ENCODE measurements around the gene PLAU. TPM values are rescaled to one million over a fixed set of nuclear protein-coding genes. Genes with fewer than 3 reads are reported as not detected.

The PLAU gene
- total RNA-seq: 3.8 TPM
- 20.3 TPM for polyA plus RNA-seq
- long read RNA-seq, donor 1: 0 reads
- long read RNA-seq, donor 2: 0 reads
- long read RNA-seq, donor 3, partial matches to known transcripts: 0 of 1 reads
- long read RNA-seq, donor 3, other reads (novel, unspliced or antisense): 0 of 1 reads
- long read RNA-seq, donor 4, partial matches to known transcripts: 0 of 1 reads
- long read RNA-seq, donor 4, other reads (novel, unspliced or antisense): 0 of 1 reads
- long read RNA-seq, donor 5, partial matches to known transcripts: 0 of 4 reads
- long read RNA-seq, donor 5, other reads (novel, unspliced or antisense): 0 of 4 reads
- long read RNA-seq, donor 6: 0 reads
- long read RNA-seq, donor 7, partial matches to known transcripts: 0 of 1 reads
- long read RNA-seq, donor 7, other reads (novel, unspliced or antisense): 0 of 1 reads
- long read RNA-seq, donor 8, partial matches to known transcripts: 0 of 1 reads
- long read RNA-seq, donor 8, other reads (novel, unspliced or antisense): 0 of 1 reads
- long read RNA-seq, donor 9, partial matches to known transcripts: 0 of 2 reads
- long read RNA-seq, donor 9, other reads (novel, unspliced or antisense): 0 of 2 reads
- long read RNA-seq, donor 10, partial matches to known transcripts: 0 of 2 reads
- long read RNA-seq, donor 10, other reads (novel, unspliced or antisense): 0 of 2 reads

- no peaks in the 10 kb centered on the region for H3K36me3 ChIP-seq (ENCODE audit: control insufficient read depth in 2 of 2, insufficient read depth in 2 of 2, low read length in 1 of 2)
- H3K4me3 ChIP-seq (ENCODE audit: low read length in 2 of 2): peak within 1 kb of the TSS; percentile 21 to 44
- peak within 1 kb of the TSS in 1 of 2 donors; percentile 3 for H3K27ac ChIP-seq (ENCODE audit: low read depth in 1 of 2, low read length in 1 of 2)
- peak in 3 of 9 donors; percentile 31 to 59 (median 43) for DNase-seq (ENCODE audit: low read depth in 6 of 9, low spot score in 9 of 9)
- WGBS: 1% methylated on average over 74 of the region's 74 CpGs
- peaks cover 12 to 42% of the 10 kb centered on the region in 2 donors for H3K4me1 ChIP-seq (ENCODE audit: control insufficient read depth in 2 of 2, insufficient read depth in 2 of 2, low read length in 2 of 2)
- H3K9me3 ChIP-seq (ENCODE audit: control insufficient read depth in 2 of 2, insufficient read depth in 1 of 2, low read length in 1 of 2): peaks cover 0 to 4% of the 10 kb centered on the region in 2 donors
- peaks cover 24 to 87% of the 10 kb centered on the region in 2 donors for H3K27me3 ChIP-seq (ENCODE audit: control insufficient read depth in 2 of 2, insufficient read depth in 1 of 2, low read length in 1 of 2)
Measured at GRCh38 chr10:73910764-73911552, at the start of gene PLAU. PLAU (plus strand) TSS chr10:73911132; CDS start chr10:73911556, 424 bp downstream.

GRCh38 chr10:73862011-73862410 is 48.9 kb upstream of the PLAU start:
- Histone ChIP-seq H3K4me3 (ENCODE audit: low read length in 2 of 2) (no peak overlapping the region), H3K9me3 (ENCODE audit: control insufficient read depth in 2 of 2, insufficient read depth in 1 of 2, low read length in 1 of 2) (peaks cover 0 to 4% of the 10 kb centered on the region in 2 donors), H3K27ac (ENCODE audit: low read depth in 1 of 2, low read length in 1 of 2) (no peak overlapping the region), H3K4me1 (ENCODE audit: control insufficient read depth in 2 of 2, insufficient read depth in 2 of 2, low read length in 2 of 2) (peaks cover 12 to 39% of the 10 kb centered on the region in 2 donors), H3K36me3 (ENCODE audit: control insufficient read depth in 2 of 2, insufficient read depth in 2 of 2, low read length in 1 of 2) (peaks cover 39 to 46% of the 10 kb centered on the region in 2 donors), H3K27me3 (ENCODE audit: control insufficient read depth in 2 of 2, insufficient read depth in 1 of 2, low read length in 1 of 2) (no peaks in the 10 kb centered on the region)
- DNase-seq (ENCODE audit: low read depth in 6 of 9, low spot score in 9 of 9): no peak
- 92% methylated on average over 8 of the region's 8 CpGs for WGBS

GRCh38 chr10:73863039-73863817 is 47.7 kb upstream of the PLAU start:
- 89% methylated on average over 5 of the region's 5 CpGs for WGBS
- no peak for DNase-seq (ENCODE audit: low read depth in 6 of 9, low spot score in 9 of 9)
- no peak overlapping the region for H3K27ac ChIP-seq (ENCODE audit: low read depth in 1 of 2, low read length in 1 of 2)
- no peaks in the 10 kb centered on the region for H3K27me3 ChIP-seq (ENCODE audit: control insufficient read depth in 2 of 2, insufficient read depth in 1 of 2, low read length in 1 of 2)
- H3K4me3 ChIP-seq (ENCODE audit: low read length in 2 of 2): no peak overlapping the region
- peaks cover 12 to 38% of the 10 kb centered on the region in 2 donors for H3K4me1 ChIP-seq (ENCODE audit: control insufficient read depth in 2 of 2, insufficient read depth in 2 of 2, low read length in 2 of 2)
- H3K9me3 ChIP-seq (ENCODE audit: control insufficient read depth in 2 of 2, insufficient read depth in 1 of 2, low read length in 1 of 2): peaks cover 0 to 4% of the 10 kb centered on the region in 2 donors
- peaks cover 33 to 47% of the 10 kb centered on the region in 2 donors for H3K36me3 ChIP-seq (ENCODE audit: control insufficient read depth in 2 of 2, insufficient read depth in 2 of 2, low read length in 1 of 2)

GRCh38 chr10:73864229-73864628 is 46.7 kb upstream of the PLAU start:
- H3K9me3 ChIP-seq (ENCODE audit: control insufficient read depth in 2 of 2, insufficient read depth in 1 of 2, low read length in 1 of 2): peaks cover 0 to 4% of the 10 kb centered on the region in 2 donors
- no peak for DNase-seq (ENCODE audit: low read depth in 6 of 9, low spot score in 9 of 9)
- peaks cover 30 to 40% of the 10 kb centered on the region in 2 donors for H3K36me3 ChIP-seq (ENCODE audit: control insufficient read depth in 2 of 2, insufficient read depth in 2 of 2, low read length in 1 of 2)
- no peaks in the 10 kb centered on the region for H3K27me3 ChIP-seq (ENCODE audit: control insufficient read depth in 2 of 2, insufficient read depth in 1 of 2, low read length in 1 of 2)
- 99% methylated on average over 4 of the region's 4 CpGs for WGBS
- no peak overlapping the region for H3K4me3 ChIP-seq (ENCODE audit: low read length in 2 of 2)
- H3K4me1 ChIP-seq (ENCODE audit: control insufficient read depth in 2 of 2, insufficient read depth in 2 of 2, low read length in 2 of 2): peaks cover 12 to 35% of the 10 kb centered on the region in 2 donors
- no peak overlapping the region for H3K27ac ChIP-seq (ENCODE audit: low read depth in 1 of 2, low read length in 1 of 2)

- Histone ChIP-seq H3K27ac (ENCODE audit: low read depth in 1 of 2, low read length in 1 of 2) (peak overlapping the region; percentile 86 to 90), H3K4me1 (ENCODE audit: control insufficient read depth in 2 of 2, insufficient read depth in 2 of 2, low read length in 2 of 2) (peaks cover 12 to 27% of the 10 kb centered on the region in 2 donors), H3K36me3 (ENCODE audit: control insufficient read depth in 2 of 2, insufficient read depth in 2 of 2, low read length in 1 of 2) (peaks cover 22 to 38% of the 10 kb centered on the region in 2 donors), H3K9me3 (ENCODE audit: control insufficient read depth in 2 of 2, insufficient read depth in 1 of 2, low read length in 1 of 2) (peaks cover 0 to 4% of the 10 kb centered on the region in 2 donors), H3K4me3 (ENCODE audit: low read length in 2 of 2) (peak overlapping the region; percentile 22 to 23), H3K27me3 (ENCODE audit: control insufficient read depth in 2 of 2, insufficient read depth in 1 of 2, low read length in 1 of 2) (no peaks in the 10 kb centered on the region)
- DNase-seq (ENCODE audit: low read depth in 6 of 9, low spot score in 9 of 9): no peak
- 57% methylated on average over 8 of the region's 8 CpGs for WGBS
Measured at GRCh38 chr10:73865107-73865458, 45.8 kb upstream of the PLAU start.

DNA sequence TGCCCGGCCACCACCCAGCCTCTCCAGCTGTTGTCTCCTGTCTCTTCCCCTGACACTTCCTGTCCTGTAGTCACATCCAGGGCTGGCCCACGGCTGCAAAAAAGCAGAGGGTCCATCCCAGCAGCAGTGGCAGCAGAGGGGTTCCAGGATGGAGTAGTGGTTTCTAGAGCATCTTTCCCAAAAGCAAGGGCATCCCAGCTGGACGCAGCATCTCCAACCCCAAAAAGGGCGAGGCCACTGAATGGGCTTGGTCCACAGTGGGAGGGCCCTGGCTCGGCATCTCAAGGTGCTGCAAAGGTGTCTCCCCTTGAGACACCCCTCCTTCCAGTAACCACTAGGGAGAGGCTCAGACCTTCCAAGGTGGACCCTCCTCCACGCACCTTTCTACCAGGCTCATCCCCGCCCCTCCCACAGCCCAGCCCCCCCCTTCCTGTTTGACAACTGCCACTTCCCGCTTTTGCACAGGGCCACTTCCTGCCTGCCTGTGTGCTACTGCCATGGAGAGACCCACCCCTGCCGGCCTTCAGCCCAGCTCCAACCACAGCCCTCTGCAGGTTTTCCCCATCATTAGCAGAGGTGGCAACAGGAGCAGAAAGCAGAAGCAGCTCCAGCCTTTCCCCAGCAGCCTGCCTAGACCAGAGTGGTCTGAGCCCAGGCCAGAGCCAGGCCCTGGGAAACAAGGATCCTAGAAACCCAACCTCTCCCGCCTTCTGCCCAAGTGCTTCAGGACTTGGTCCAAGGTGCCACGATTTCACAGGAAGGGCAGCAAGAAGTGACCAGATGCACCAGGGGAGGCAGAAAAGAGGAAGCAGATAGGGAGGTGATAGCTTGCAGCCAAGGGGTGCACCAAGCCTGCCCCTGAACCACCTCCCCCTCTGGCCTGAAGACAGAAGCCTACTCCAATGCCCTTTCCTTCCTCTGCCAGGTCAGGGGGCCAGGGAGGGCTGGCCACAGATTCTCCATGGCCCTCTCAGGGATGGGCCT is 45.2 kb upstream of the PLAU start:
- Histone ChIP-seq H3K36me3 (ENCODE audit: control insufficient read depth in 2 of 2, insufficient read depth in 2 of 2, low read length in 1 of 2) (peaks cover 23 to 38% of the 10 kb centered on the region in 2 donors), H3K27ac (ENCODE audit: low read depth in 1 of 2, low read length in 1 of 2) (peak overlapping the region; percentile 86 to 90), H3K4me3 (ENCODE audit: low read length in 2 of 2) (peak overlapping the region; percentile 22 to 23), H3K27me3 (ENCODE audit: control insufficient read depth in 2 of 2, insufficient read depth in 1 of 2, low read length in 1 of 2) (no peaks in the 10 kb centered on the region), H3K9me3 (ENCODE audit: control insufficient read depth in 2 of 2, insufficient read depth in 1 of 2, low read length in 1 of 2) (peaks cover 0 to 4% of the 10 kb centered on the region in 2 donors), H3K4me1 (ENCODE audit: control insufficient read depth in 2 of 2, insufficient read depth in 2 of 2, low read length in 2 of 2) (peaks cover 12 to 27% of the 10 kb centered on the region in 2 donors)
- DNase-seq (ENCODE audit: low read depth in 6 of 9, low spot score in 9 of 9): peak in 5 of 9 donors; percentile 53 to 84 (median 69)
- WGBS: 22% methylated on average over 11 of the region's 11 CpGs

DNA sequence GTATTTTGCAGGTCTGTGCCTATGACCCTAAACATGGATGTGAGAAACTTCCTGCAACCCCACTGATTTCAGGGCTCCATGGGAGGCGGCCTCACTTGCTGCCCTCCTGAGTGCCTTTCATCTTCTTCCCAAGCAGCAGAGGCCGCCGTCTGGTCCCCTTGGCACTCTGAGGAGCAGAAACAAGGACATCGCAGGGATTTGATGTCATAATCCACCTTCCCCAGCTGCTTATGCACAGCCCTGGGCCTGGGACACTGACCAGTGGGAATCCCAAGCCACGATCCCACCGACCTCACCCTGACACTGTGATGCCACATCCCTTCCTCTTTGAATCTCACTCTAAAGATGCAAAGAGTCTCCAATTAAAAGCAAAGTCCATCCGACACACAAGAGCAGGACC is 44.3 kb upstream of the PLAU start:
- Histone ChIP-seq H3K36me3 (ENCODE audit: control insufficient read depth in 2 of 2, insufficient read depth in 2 of 2, low read length in 1 of 2) (peaks cover 25 to 42% of the 10 kb centered on the region in 2 donors), H3K4me1 (ENCODE audit: control insufficient read depth in 2 of 2, insufficient read depth in 2 of 2, low read length in 2 of 2) (peaks cover 12 to 27% of the 10 kb centered on the region in 2 donors), H3K4me3 (ENCODE audit: low read length in 2 of 2) (no peak overlapping the region), H3K9me3 (ENCODE audit: control insufficient read depth in 2 of 2, insufficient read depth in 1 of 2, low read length in 1 of 2) (peaks cover 0 to 4% of the 10 kb centered on the region in 2 donors), H3K27ac (ENCODE audit: low read depth in 1 of 2, low read length in 1 of 2) (peak overlapping the region; percentile 0 to 86), H3K27me3 (ENCODE audit: control insufficient read depth in 2 of 2, insufficient read depth in 1 of 2, low read length in 1 of 2) (no peaks in the 10 kb centered on the region)
- DNase-seq (ENCODE audit: low read depth in 6 of 9, low spot score in 9 of 9): no peak
- WGBS: 85% methylated on average over 7 of the region's 7 CpGs

Measured in thymus (tissue), 14 donors.